ENCODE data around the gene SRRM5.

Gene SRRM5, protein sequence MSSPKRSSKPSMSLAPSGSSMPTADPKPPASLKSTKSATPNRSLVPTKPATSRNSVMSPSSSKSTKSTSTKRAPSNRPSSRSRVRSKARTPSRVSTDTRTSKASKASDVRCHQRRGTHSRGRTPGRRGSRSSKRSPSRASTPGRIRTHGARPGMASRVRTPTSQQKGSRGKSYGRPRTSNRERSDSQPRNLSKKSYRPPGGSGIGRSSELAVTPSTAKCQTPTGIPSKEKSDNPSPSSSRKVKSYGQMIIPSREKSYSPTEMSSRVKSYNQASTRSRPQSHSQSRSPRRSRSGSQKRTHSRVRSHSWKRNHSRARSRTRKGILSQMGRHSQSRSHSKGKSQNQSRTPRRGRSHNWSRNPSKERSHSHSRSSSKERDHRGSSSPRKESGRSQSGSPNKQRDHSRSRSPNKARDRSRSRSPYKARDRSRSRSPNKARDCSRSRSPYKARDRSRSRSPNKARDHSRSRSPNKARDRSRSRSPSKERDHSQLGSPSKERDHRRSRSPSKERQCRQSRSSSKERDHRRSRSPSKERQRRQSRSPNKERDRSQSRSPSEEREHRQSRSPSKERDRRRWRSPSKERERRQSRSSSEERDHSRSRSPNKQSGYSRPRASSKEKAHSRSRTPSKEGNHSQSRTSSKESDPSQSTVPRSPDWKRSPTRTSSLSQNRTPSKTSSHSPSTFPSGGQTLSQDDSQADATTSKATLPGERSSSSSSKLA

GRCh38 chr19:43611788-43612187 is at the start of gene SRRM5:
SRRM5 (plus strand) TSS chr19:43612088; CDS start chr19:43612122, 34 bp downstream.
- no peaks in the 10 kb centered on the region for H3K27me3 ChIP-seq (ENCODE audit: low read depth, low read length)
- H3K9me3 ChIP-seq (ENCODE audit: control insufficient read depth in 1 of 2, low read length in 2 of 2) = no peaks in the 10 kb centered on the region
- H3K4me1 ChIP-seq (ENCODE audit: control insufficient read depth in 1 of 2, insufficient read depth in 2 of 2, low read length in 2 of 2) = no peaks in the 10 kb centered on the region
- H3K4me3 ChIP-seq (ENCODE audit: low read depth in 1 of 2, low read length in 2 of 2) = no peak within 1 kb of the TSS
- peaks cover 14 to 36% of the 10 kb centered on the region in 2 donors for H3K36me3 ChIP-seq (ENCODE audit: control insufficient read depth in 1 of 2, insufficient read depth in 2 of 2, low read length in 2 of 2)
- no peak within 1 kb of the TSS for H3K27ac ChIP-seq (ENCODE audit: low read length)

DNA sequence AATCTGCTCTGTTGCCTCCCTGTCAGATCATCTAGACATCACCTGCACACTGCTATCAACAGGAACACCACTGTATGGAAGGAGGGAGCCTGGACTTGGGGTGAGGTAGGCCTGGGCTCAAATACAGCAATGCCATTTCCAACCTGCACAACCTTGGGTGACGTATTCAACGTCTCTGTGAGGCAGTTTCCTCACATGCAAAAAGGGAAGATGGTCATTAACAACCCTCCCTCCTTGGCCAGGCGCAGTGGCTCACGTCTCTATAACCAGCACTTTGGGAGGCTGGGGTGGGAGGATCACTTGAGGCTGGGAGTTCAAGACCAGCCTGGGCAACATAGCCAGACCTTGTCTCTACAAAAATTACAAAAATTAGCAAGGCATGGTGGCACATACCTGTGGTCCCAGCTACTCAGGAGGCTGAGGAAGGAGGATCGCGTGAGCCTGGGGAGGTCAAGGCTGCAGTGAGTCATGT is 49.6 kb upstream of the SRRM5 start:
- Histone ChIP-seq H3K9me3 (ENCODE audit: control insufficient read depth in 1 of 2, low read length in 2 of 2) (no peaks in the 10 kb centered on the region), H3K27me3 (ENCODE audit: low read depth, low read length) (no peaks in the 10 kb centered on the region), H3K36me3 (ENCODE audit: control insufficient read depth in 1 of 2, insufficient read depth in 2 of 2, low read length in 2 of 2) (peaks cover 0 to 20% of the 10 kb centered on the region in 2 donors), H3K4me1 (ENCODE audit: control insufficient read depth in 1 of 2, insufficient read depth in 2 of 2, low read length in 2 of 2) (peaks cover 0 to 10% of the 10 kb centered on the region in 2 donors), H3K27ac (ENCODE audit: low read length) (peak overlapping the region; percentile 23), H3K4me3 (ENCODE audit: low read depth in 1 of 2, low read length in 2 of 2) (no peak overlapping the region)

DNA sequence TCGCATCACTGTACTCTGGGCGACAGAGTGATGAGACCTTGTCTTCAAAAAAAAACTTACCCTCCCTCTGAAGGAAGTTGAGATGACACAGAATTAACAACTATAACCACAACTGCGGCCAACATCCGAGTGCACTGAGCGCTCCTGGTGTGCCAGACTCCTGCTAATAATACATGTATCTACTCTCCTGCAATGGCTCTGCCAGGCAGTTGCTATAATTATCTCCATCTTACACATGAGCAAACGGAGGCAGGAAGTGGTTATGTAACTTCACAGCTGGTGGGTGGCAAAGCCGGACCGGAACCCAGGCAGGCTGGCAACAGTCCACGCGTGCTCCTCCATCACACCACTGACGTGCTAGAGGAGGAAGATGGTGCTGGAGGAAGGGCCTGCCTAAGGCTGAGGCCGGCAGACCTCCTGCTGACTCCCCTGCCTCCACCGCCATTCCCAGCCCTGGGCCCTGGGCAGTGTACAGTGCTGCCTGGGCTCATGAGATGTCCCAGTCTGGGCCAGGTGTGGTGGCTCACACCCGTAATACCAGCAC is 49.1 kb upstream of the SRRM5 start:
- peaks cover 0 to 10% of the 10 kb centered on the region in 2 donors for H3K4me1 ChIP-seq (ENCODE audit: control insufficient read depth in 1 of 2, insufficient read depth in 2 of 2, low read length in 2 of 2)
- no peaks in the 10 kb centered on the region for H3K9me3 ChIP-seq (ENCODE audit: control insufficient read depth in 1 of 2, low read length in 2 of 2)
- H3K4me3 ChIP-seq (ENCODE audit: low read depth in 1 of 2, low read length in 2 of 2) = no peak overlapping the region
- peaks cover 0 to 20% of the 10 kb centered on the region in 2 donors for H3K36me3 ChIP-seq (ENCODE audit: control insufficient read depth in 1 of 2, insufficient read depth in 2 of 2, low read length in 2 of 2)
- H3K27ac ChIP-seq (ENCODE audit: low read length) = peak overlapping the region; percentile 23
- no peaks in the 10 kb centered on the region for H3K27me3 ChIP-seq (ENCODE audit: low read depth, low read length)

GRCh38 chr19:43563816-43564457 is 48.0 kb upstream of the SRRM5 start:
- no peaks in the 10 kb centered on the region for H3K9me3 ChIP-seq (ENCODE audit: control insufficient read depth in 1 of 2, low read length in 2 of 2)
- H3K4me1 ChIP-seq (ENCODE audit: control insufficient read depth in 1 of 2, insufficient read depth in 2 of 2, low read length in 2 of 2) = peaks cover 0 to 10% of the 10 kb centered on the region in 2 donors
- H3K4me3 ChIP-seq (ENCODE audit: low read depth in 1 of 2, low read length in 2 of 2) = no peak overlapping the region
- peaks cover 0 to 20% of the 10 kb centered on the region in 2 donors for H3K36me3 ChIP-seq (ENCODE audit: control insufficient read depth in 1 of 2, insufficient read depth in 2 of 2, low read length in 2 of 2)
- no peak overlapping the region for H3K27ac ChIP-seq (ENCODE audit: low read length)
- H3K27me3 ChIP-seq (ENCODE audit: low read depth, low read length) = no peaks in the 10 kb centered on the region

DNA sequence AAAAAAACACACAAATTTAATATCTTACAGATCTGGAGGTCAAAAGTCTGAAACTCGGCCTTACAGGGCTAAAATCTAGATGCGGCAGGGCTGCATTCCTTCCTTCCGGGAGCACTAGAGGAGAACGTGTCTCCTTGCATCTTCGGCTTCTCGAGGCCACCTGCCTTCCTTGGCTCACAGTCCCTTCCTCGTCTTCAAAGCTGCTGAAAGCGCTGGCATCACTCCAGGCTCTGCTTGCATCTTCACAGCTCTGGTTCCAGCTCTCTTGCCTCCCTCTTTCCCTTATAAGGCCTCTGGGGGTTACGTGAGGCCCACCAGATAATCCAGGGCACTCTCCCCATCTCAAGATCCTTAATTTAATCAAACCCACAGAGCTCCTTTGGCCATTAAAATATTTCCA is 47.1 kb upstream of the SRRM5 start:
- Histone ChIP-seq H3K4me1 (ENCODE audit: control insufficient read depth in 1 of 2, insufficient read depth in 2 of 2, low read length in 2 of 2) (peaks cover 0 to 10% of the 10 kb centered on the region in 2 donors), H3K9me3 (ENCODE audit: control insufficient read depth in 1 of 2, low read length in 2 of 2) (no peaks in the 10 kb centered on the region), H3K27ac (ENCODE audit: low read length) (no peak overlapping the region), H3K36me3 (ENCODE audit: control insufficient read depth in 1 of 2, insufficient read depth in 2 of 2, low read length in 2 of 2) (peaks cover 0 to 15% of the 10 kb centered on the region in 2 donors), H3K4me3 (ENCODE audit: low read depth in 1 of 2, low read length in 2 of 2) (no peak overlapping the region), H3K27me3 (ENCODE audit: low read depth, low read length) (no peaks in the 10 kb centered on the region)

DNA sequence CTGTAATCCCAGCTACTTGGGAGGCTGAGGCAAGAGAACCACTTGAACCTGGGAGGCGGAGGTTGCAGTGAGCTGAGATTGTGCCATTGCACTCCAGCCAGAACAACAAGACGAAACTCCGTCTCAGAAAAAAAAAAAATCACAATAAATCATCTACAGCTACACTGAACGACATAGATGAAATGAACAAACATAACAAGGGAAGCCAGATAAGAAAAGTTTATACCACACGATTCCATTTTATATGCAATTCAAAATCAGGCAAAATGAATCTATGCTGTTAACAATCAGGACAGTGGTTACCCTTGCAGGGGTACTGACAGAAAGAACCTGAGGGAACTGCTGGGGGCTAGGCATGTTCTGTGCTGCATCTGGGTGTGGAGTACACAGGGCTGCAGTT is 42.2 kb upstream of the SRRM5 start:
- Histone ChIP-seq H3K27me3 (ENCODE audit: low read depth, low read length) (no peaks in the 10 kb centered on the region), H3K4me1 (ENCODE audit: control insufficient read depth in 1 of 2, insufficient read depth in 2 of 2, low read length in 2 of 2) (peaks cover 3 to 5% of the 10 kb centered on the region in 2 donors), H3K36me3 (ENCODE audit: control insufficient read depth in 1 of 2, insufficient read depth in 2 of 2, low read length in 2 of 2) (peaks cover 3 to 4% of the 10 kb centered on the region in 2 donors), H3K4me3 (ENCODE audit: low read depth in 1 of 2, low read length in 2 of 2) (no peak overlapping the region), H3K9me3 (ENCODE audit: control insufficient read depth in 1 of 2, low read length in 2 of 2) (no peaks in the 10 kb centered on the region), H3K27ac (ENCODE audit: low read length) (no peak overlapping the region)

GRCh38 chr19:43570174-43570791 is 41.6 kb upstream of the SRRM5 start:
- no peak overlapping the region for H3K4me3 ChIP-seq (ENCODE audit: low read depth in 1 of 2, low read length in 2 of 2)
- peaks cover 7 to 9% of the 10 kb centered on the region in 2 donors for H3K4me1 ChIP-seq (ENCODE audit: control insufficient read depth in 1 of 2, insufficient read depth in 2 of 2, low read length in 2 of 2)
- no peak overlapping the region for H3K27ac ChIP-seq (ENCODE audit: low read length)

DNA sequence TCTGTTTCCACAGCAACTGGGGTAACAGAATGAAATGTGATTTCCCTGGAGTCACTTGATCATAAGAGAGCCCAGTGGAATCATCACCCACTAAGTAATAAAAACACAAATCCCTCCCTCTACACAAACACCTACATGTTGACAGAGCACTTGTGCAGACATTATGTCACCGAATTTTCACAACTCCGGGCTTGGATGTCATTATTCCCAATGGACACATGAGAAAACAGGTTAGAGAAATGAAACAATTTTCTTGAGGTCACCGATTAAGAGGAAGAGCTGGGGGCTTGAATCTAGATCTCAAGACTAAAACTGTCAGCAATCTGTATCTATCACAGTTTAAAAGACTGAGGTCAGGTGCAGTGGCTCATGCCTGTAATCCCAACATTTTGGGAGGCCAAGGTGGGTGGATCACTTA is 39.7 kb upstream of the SRRM5 start:
- Histone ChIP-seq H3K36me3 (ENCODE audit: control insufficient read depth in 1 of 2, insufficient read depth in 2 of 2, low read length in 2 of 2) (peaks cover 3 to 4% of the 10 kb centered on the region in 2 donors), H3K4me3 (ENCODE audit: low read depth in 1 of 2, low read length in 2 of 2) (no peak overlapping the region), H3K27ac (ENCODE audit: low read length) (no peak overlapping the region), H3K27me3 (ENCODE audit: low read depth, low read length) (no peaks in the 10 kb centered on the region), H3K9me3 (ENCODE audit: control insufficient read depth in 1 of 2, low read length in 2 of 2) (no peaks in the 10 kb centered on the region), H3K4me1 (ENCODE audit: control insufficient read depth in 1 of 2, insufficient read depth in 2 of 2, low read length in 2 of 2) (peaks cover 7 to 9% of the 10 kb centered on the region in 2 donors)

More at GRCh38 chr19:43570174-43570791, 41.6 kb upstream of the SRRM5 start:
- Histone ChIP-seq H3K9me3 (ENCODE audit: control insufficient read depth in 1 of 2, low read length in 2 of 2) (no peaks in the 10 kb centered on the region), H3K27me3 (ENCODE audit: low read depth, low read length) (no peaks in the 10 kb centered on the region), H3K36me3 (ENCODE audit: control insufficient read depth in 1 of 2, insufficient read depth in 2 of 2, low read length in 2 of 2) (peaks cover 3 to 4% of the 10 kb centered on the region in 2 donors)

GRCh38 chr19:43574424-43575155 is 37.3 kb upstream of the SRRM5 start:
- H3K9me3 ChIP-seq (ENCODE audit: control insufficient read depth in 1 of 2, low read length in 2 of 2) = no peaks in the 10 kb centered on the region
- peak overlapping the region; percentile 97 to 100 for H3K4me3 ChIP-seq (ENCODE audit: low read depth in 1 of 2, low read length in 2 of 2)
- peak overlapping the region; percentile 97 for H3K27ac ChIP-seq (ENCODE audit: low read length)
- H3K4me1 ChIP-seq (ENCODE audit: control insufficient read depth in 1 of 2, insufficient read depth in 2 of 2, low read length in 2 of 2) = peaks cover 7 to 9% of the 10 kb centered on the region in 2 donors
- H3K36me3 ChIP-seq (ENCODE audit: control insufficient read depth in 1 of 2, insufficient read depth in 2 of 2, low read length in 2 of 2) = peaks cover 3 to 4% of the 10 kb centered on the region in 2 donors
- H3K27me3 ChIP-seq (ENCODE audit: low read depth, low read length) = no peaks in the 10 kb centered on the region

Data from muscle layer of duodenum (tissue), 2 donors.